ENCODE data around the gene FOXA3.
A peak's percentile ranks its signal among the peaks of the same experiment; 100 is the strongest.
"Not testable (repeated sequence)": the region's sequence is repeated elsewhere in the genome, so short reads cannot be mapped to it uniquely, and the experiment has no call there.

The FOXA3 gene

DNA sequence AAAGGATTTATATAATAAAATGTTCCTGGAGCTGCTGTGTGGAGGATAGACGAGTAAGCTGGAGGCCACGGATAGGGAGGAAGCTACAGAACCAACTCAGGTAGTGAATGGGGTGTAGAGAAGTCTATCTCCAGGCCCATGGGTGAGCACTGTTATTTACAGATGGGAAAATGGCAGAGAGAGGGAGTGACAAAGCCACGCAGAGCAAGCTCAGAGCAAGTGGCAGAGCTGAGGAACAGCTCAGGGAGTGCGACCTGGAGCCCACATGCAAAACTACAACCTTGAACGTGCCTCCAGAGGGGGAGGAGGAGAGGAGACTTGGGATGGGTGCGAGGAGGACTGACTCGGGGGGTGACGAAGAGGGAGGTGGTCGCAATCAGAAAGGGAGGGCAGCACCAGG, 35.6 kb upstream of the FOXA3 start:
- DNase-seq (ENCODE audit: low read depth in 2 of 2), result no peak

DNA sequence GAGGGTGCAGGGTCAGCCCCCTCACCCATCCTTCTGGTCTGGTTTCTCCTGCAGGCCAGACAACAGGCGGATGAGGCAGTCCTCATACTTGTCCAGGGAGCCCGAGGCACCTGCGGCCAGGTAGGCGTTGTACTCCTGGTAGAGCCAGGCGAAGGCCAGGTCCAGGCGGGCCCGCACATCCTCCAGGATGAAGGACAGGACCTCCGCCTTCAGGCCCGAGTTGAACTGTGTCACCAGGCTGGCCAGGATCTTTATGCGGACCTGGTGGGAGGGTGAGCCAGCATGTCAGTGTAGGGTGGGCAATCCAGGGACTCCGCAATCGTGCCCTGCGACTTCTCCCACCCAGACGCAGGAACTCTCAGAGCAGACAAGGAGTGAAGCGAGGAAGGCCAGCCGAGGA, 35.2 kb upstream of the FOXA3 start:
- DNase-seq (ENCODE audit: low read depth in 2 of 2), result no peak

DNA sequence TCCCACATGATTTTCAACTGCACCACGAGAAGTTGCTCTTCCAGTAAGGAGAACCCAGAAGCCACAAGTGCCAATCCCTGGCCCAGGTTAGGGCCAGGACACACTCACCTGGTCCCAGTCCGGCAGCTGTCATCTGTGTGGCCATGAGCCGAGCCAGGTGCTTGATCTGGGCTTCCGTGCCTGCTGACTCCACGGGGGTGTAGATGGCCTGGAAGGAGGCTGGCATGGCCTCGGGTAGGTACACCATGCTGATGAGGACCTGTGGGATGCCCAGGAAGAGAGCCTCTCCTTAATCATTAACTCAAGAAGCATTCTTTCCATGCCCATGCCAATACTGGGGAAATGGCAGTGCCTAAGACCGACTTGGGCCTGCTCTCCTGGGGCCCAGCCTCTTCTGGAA, 29.2 kb upstream of the FOXA3 start:
- DNase-seq (ENCODE audit: low read depth in 2 of 2), result no peak

DNA sequence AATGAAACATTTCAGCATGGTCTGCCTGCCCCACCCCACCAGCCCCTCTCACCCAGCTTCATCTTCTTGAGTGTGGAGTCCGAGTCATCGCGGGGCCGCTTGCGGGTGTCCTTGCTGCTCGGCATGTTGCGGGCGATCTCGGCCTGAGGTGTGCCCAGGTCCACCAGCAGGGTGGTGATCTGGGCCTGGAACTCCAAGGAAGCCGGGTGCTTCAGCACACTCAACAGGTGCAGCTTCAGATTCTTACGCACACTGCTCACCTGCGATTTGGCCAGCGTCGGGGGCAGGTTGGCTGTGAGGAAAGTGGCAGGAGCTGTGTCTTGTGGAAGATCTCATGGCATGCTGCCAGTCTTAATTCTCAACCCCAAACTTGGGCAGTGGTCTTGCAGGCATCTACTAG, 21.9 kb upstream of the FOXA3 start:
- DNase-seq (ENCODE audit: low read depth in 2 of 2), result no peak

DNA sequence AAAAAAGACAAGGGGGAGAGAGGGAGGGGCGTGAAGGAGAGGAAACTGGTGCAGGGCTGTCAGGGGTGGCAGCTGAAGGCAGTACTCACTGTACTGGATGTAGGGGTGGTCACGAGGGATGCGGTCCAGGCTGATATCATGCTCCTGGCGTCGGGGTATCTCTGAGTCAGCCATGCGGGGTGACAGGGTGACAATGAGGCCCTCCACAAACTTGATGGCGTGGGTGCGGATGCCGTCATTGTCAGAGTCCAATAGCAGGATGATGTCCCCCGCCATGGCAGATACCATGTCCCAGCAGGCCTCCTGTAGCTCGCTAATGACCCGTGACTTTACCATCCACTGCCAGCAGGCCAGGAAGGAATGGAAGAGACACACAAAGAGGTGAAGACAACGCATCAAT, 16.5 kb upstream of the FOXA3 start:
- no peak for DNase-seq (ENCODE audit: low read depth in 2 of 2)

DNA sequence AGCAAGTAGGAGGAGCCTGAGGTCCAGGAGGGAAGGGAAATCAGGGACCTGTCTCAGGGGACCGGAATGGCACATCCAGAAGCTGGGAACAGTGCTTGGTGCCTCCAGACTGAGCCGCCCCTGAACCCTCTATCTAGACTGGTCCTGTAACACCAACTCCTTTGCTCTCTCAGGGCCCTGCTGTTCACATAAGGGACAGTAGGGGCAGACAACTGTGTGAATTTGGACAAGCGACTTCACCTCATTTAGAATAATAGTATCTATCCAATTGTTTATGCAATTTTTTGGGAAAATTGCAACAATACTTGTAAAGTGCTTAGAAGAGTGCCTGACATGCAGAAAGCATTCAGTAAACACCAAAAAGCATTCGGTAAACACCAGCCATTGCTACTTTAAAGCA, 15.2 kb upstream of the FOXA3 start:
- no peak for DNase-seq (ENCODE audit: low read depth in 2 of 2)

DNA sequence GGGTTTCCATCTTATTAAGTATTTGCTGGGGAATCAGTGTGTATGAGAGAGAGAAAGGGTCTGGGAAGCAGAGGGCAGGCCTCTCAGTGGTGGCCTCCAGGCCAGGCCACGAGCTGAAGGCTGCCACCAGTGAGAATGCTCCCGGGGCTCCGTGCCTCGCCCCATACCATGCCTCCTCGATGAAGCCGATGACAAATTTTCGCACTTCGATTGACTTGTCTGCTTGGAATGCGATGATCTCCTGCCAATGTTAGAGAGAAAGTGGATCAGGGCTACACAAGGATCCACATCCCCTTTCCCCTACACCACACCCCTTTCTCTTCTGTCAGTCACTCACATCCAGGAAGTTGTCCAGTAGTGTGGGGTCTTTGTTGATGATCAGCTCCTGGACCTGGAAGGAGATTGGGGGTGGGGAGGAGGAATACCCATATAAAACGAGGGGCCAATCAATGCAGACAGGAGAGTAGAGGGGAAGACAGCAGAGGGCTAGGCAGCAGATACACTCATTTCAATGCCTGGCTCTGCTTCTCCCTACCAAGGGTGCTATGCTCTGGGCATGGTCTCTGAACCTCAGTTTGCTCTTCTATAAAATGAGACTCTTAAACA, 11.9 kb upstream of the FOXA3 start:
- DNase-seq (ENCODE audit: low read depth in 2 of 2), result no peak

DNA sequence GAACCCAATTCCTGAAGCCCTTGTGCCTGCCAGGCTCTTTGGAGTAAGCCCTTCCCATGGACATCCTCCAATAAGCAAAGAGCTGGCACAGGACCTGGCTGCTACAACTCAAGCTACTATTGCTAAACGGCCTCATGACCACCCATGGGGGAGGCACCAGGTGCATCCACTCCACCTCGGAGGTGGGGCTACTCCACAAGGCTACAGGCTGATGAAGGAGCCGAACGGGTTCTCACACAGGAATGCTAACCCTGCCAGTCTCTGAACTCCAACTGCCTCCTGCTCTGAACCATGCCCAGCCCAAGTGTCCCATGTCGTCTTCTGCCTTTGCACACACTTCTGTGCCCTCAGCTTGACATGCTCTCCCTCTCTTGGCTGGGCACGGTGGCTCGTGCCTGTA, 11.1 kb upstream of the FOXA3 start:
- no peak for DNase-seq (ENCODE audit: low read depth in 2 of 2)

DNA sequence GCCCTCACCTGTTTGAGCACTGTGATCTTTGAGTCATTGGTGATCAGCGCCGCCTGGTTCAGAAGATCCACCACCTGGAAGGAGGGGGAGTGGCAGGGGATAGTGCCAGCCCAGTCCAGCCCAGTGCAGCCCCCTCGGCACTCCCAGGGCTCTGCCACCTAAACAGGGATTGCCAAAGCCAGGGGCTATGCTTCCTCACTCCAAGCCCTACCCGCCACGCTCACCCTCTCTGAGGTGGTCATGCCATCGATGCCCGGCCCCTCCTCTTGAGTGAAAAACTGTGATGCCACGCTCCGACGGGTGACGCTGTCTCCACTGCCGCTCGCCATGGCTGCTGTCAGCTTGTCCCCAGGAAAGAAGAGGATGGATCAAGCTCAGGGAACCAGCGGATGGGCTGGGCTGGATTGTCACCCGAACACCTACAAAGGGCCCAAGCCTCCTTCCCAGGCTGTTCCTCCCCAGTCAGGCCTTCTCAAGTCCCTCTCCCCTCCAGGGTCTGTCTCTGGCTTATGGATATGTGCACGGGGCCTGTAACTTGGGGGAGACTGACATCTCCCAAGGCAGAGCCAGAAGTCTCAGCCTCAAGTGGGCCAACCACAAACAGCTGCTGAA, 9.9 kb upstream of the FOXA3 start:
- DNase-seq (ENCODE audit: low read depth in 2 of 2), result no peak

DNA sequence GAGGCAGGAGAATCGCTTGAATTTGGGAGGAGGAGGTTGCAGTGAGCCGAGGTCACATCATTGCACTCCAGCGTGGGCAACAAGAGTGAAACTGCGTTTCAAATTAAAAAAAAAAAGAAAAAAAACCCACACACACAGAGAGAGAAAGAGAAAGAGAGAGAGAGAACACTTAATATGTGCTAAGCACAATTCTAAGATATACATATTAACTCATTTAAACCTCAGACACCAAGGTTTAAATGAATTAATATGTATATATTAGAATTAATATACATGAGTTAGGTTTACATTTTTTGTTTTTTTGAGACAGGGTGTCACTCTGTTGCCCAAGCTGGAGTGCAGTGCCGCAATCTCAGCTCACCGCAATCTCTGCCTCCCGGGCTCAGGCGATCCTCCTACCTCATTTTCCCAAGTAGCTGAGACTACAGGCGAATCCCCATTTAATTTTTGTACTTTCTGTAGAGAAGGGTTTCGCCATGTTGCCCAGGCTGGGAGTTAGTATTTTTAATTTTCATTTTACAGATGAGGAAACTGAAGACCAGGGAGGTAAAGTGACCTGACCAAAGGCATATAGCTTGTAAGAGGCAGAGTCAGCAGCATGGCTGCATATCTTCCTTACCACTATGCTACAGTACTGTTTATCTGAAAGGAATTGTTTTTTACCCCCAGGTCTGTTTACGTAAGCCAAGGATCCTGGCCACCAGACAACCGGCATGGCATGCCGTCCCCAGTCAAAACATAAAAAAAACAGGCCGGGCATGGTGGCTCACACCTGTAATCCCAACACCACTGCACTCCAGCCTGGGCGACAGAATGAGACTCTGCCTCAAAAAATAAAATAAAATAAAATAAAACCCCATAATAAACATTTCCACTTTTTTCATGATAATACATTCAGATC, 3.5 kb upstream of the FOXA3 start:
- DNase-seq (ENCODE audit: low read depth in 2 of 2), result no peak

DNA sequence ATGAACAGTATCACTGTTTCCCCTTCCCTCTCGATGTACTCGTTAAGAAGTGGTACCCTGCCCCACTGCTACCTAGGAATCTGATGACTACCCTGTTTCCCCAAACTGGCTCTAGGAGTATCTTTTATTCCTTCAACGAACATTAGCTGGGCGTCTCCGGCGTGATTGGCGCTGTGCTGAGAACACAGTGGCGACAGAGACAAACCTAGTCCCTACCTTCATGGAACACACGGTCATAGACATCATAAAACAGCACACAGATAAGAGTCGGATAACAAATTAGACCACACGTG, 1.9 kb upstream of the FOXA3 start:
- no peak for DNase-seq (ENCODE audit: low read depth in 2 of 2)

DNA sequence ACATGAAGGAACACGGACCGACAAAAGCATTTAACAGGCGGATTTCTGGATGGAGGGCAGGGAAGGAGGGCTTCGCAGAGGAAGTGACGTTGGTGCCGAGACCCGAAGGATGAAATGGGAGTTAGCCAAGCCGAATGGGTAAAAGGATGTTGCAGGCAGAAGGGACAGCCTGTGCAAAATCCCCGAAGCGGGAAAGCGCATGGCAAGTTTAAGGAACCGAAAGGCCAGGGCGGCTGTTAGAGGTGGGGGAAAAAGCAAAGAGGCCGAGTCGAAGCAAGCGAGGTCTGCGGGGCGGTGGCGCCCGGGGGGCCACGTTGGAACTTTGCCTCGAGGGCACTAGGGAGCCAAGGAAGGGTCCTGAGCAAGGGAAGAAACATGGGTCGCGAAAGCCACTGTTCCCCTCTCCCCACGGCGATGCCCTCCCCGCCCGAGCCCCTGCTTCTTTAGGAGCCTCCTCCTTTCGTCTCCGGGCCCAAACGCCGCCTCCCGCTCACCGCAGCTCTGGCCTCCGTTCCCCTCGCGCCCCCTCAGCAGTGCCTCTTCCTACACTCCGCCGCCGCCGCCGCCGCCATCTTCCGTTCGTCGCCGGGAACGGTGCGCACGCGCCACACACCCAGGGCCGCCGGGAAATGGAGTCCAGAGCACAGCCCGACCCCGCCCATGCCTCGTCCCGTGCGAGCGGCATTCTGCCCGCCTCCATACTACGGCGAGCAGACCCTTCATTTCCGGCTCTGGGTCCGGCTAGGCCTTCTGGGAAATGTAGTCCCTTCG, 1.4 kb upstream of the FOXA3 start, which contains the start of gene SYMPK:
Gene SYMPK (minus strand): TSS at position 584 of the 771 bp plus-strand sequence. CDS start 8,652 bp downstream, outside the sequence.
- peak; percentile 98 to 99 for DNase-seq (ENCODE audit: low read depth in 2 of 2)

DNA sequence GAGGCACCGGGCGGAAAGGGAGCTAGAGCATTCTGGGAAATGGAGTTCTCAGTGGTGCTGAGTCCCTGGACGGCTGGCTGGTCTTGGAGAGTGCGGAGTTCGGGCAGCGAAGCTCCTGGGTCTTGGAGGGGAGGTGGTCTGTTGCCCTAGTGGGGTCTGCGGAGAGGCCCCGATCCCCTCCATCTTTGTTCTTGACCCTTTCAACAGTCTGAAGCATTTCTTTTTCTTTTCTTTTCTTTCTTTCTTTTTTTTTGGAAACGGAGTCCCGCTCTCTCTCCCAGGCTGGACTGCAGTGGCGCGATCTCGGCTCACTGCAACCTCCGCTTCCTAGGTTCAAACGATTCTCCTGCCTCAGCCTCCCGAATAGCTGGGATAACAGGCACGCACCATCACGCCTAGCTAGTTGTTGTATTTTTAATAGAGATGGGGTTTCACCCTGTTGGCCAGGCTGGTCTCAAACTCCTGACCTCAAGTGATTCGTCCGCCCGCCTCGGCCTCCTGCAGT, 739 bp upstream of the FOXA3 start:
- DNase-seq (ENCODE audit: low read depth in 2 of 2), result no peak

DNA sequence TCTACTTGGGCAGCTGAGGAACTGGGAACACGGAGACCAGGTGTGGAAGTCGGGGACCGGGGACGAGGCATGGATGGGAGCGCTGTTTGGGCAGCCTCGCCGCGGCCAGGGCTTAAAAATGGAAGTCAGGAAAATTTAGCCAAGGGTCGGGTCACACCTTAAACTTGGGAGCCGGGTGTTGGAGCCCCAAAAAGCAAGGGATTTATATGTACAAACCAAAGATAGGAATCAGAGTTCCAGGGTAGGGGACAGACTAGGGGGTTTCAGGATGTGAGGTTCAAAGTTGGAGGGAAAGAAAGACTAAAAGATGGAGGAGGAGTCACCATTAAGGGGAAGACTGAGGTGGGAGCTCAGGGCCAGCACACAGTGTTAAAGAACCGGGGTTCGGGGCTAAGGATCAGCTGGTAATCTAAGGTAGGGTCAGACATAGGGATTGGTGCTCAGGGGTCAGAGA, 530 bp downstream of the FOXA3 start:
- no peak for DNase-seq (ENCODE audit: low read depth in 2 of 2)

DNA sequence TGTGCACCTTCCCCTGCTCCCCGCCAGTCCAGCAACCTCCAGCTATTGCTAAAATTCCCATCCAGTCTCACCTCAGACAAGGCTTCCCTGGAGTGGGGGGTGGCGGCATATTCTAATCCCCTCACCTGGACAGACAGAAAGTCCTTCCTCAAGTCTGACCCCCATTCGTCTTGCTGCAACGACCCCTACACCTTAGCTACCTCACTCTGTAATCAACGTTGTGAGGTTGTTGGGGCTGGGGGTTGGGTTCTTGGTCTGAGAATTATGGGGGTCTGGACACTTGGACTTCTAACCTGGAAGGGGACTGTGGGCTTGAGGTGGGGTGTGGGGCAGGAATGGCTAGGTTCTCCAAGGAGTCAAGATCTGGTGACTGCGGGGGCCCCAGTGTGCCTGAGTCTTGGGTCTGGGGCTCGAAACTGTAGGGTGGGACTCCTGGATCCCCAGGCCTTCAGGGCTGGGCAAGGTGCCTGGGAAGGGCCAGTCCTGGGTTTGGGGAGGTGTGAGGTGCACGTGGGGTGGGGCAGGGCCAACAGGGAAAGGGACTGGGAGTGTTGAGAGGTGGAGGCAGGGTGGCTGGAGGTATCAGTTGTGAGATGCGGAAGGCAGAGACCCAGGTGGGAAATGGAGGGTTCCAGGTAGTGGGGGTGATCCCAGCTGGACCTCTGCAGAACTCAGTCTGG, 1.3 kb downstream of the FOXA3 start:
- no peak for DNase-seq (ENCODE audit: low read depth in 2 of 2)

DNA sequence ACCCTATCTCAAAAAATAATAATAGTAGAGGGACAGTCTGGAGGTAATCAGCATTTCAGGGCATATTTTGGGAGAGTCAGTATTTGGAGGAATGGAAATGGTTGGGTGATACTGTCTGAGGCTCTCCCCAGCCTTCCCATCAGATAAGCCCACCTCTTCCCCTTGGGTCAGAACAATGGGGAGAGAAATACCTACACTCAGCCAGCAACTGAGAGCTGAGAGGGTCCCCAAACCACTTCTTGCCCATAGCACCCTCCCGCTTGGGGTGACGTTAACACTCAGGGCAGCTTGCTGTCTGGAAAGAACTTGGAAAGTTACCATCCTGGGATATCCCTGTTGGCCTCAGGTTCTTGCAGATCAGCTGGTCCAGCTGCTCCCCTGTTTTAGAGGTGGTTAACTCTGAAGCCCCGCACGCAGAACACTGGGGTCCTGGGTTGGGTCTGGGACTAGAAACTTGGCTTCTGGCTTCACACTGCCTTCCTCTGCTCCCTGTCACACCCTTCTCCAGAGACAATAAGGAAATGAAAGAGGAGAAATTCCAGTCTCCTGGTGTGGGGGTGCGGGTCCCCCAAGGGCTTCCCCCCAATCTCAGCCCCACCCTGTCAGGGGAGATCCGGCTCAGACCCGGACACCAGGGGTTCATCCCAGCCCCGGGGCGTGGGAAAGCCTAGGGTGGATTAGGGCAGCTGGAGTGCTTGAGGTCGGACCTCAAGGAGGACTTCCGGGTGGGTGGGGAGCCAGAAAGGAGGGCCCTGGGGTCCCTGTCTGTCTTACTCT, 2.5 kb downstream of the FOXA3 start:
- no peak for DNase-seq (ENCODE audit: low read depth in 2 of 2)

DNA sequence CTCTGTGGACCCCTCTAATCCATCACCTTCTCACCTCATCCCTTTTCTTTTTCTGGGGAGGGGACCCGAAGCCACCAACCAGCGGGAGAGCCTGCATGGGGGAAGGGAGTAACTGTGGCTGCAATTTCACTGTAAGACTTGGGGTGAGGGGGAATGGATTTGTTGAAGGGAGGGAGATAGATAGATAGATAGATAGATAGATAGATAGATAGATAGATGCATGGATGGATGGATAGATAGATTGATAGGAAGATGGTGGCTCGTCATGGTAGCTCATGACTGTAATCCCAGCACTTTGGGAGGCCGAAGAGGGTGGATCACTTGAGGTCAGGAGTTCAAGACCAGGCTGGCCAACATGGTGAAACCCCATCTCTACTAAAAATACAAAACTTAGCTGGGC, 3.1 kb downstream of the FOXA3 start:
- not testable (repeated sequence) for DNase-seq (ENCODE audit: low read depth in 2 of 2)

DNA sequence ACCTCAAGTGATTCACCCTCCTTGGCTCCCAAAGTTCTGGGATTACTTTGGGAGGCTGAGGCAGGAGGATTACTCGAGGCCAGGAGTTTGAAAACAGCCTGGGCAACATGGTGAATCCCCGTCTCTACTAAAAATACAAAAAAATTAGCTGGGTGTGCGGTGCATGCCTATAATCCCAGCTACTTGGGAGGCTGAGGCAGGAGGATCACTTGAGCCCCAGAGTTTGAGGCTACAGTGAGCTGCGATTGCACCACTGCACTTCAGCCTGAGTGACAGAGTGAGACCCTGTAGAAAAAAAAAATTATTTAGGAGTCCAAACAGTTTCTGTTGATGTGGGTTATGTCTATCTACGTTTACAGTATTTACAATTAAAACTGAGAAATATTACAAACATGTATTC, 6.7 kb downstream of the FOXA3 start:
- no peak for DNase-seq (ENCODE audit: low read depth in 2 of 2)

DNA sequence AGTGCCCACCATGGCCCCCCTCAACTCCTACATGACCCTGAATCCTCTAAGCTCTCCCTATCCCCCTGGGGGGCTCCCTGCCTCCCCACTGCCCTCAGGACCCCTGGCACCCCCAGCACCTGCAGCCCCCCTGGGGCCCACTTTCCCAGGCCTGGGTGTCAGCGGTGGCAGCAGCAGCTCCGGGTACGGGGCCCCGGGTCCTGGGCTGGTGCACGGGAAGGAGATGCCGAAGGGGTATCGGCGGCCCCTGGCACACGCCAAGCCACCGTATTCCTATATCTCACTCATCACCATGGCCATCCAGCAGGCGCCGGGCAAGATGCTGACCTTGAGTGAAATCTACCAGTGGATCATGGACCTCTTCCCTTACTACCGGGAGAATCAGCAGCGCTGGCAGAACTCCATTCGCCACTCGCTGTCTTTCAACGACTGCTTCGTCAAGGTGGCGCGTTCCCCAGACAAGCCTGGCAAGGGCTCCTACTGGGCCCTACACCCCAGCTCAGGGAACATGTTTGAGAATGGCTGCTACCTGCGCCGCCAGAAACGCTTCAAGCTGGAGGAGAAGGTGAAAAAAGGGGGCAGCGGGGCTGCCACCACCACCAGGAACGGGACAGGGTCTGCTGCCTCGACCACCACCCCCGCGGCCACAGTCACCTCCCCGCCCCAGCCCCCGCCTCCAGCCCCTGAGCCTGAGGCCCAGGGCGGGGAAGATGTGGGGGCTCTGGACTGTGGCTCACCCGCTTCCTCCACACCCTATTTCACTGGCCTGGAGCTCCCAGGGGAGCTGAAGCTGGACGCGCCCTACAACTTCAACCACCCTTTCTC, 8.2 kb downstream of the FOXA3 start:
- DNase-seq (ENCODE audit: low read depth in 2 of 2), result no peak
